ENCODE measurements around the gene FBLL1. TPM values are rescaled to one million over a fixed set of nuclear protein-coding genes. Genes with fewer than 3 reads are reported as not detected.

The FBLL1 gene
- total and polyA plus RNA-seq, 2 of the 8 experiments (the other 6 are each of a cell fraction or from before 2014, with no cell fraction given) = 8.3 to 30.9 TPM

- TF ChIP-seq CTCF (IDR thresholded peaks at IDR 0.05; ENCODE audit: control extremely low read depth in 1 of 3, insufficient read depth in 1 of 3, low read depth in 1 of 3, low read length in 3 of 3) = no peak
- TF ChIP-seq TBP (IDR thresholded peaks at IDR 0.05; ENCODE audit: low read depth, low read length) = no peak
- TF ChIP-seq CHD2 (IDR thresholded peaks at IDR 0.05; ENCODE audit: low read length) = no peak
- no peak for TF ChIP-seq EGR1 (IDR thresholded peaks at IDR 0.05; ENCODE audit: borderline replicate concordance, low read depth, low read length)
- TF ChIP-seq POU5F1 (IDR thresholded peaks at IDR 0.05; ENCODE audit: low read depth, low read length) = no peak
These were observed 1.3 kb upstream of the FBLL1 start (continued) for GRCh38 chr5:168527756-168528295.
